AG04450 (cell line): Measurements from ENCODE around the gene HS3ST5. TPM values are rescaled to one million over a fixed set of nuclear protein-coding genes. Genes with fewer than 3 reads are reported as not detected.

Source experiments
- CTCF ChIA-PET: fragments of 300-600, 350-600 bp; formaldehyde crosslinking; extraction: SDS; loops from one replicate; lab custom pipeline; 2022; ENCODE audit warnings: antibody characterized with exemption, inconsistent platforms; lab: Charles Lee
- POLR2A ChIA-PET: fragments of 350-600 bp; formaldehyde crosslinking; extraction: SDS; loops from one replicate; lab custom pipeline; 2021; ENCODE audit warnings: antibody characterized with exemption, inconsistent platforms; lab: Yijun Ruan, JAX
- DNase-seq: peaks from one replicate; pipeline ENCODE4 v3.0.0-alpha.2; 2011; ENCODE audit warnings: low read depth, low spot score
- H3K27ac ChIP-seq: one replicate; pipeline ENCODE4 v1.5.1; 2012; ENCODE audit warnings: low read depth, low read length, control low read depth
- H3K27me3 ChIP-seq: one replicate; pipeline ENCODE4 v1.6.0; 2012; ENCODE audit warnings: low read length; ENCODE audit not compliant: control insufficient read depth, insufficient read depth
- H3K4me3 ChIP-seq: 2 replicates; pipeline ENCODE4 v1.5.1; 2011; ENCODE audit warnings: mild to moderate bottlenecking, low read depth, low read length, control low read depth
- H3K9me3 ChIP-seq: 2 replicates; pipeline ENCODE4 v1.5.1; 2012; ENCODE audit warnings: low read length; ENCODE audit not compliant: control insufficient read depth, insufficient read depth
- CTCF ChIP-seq: IDR thresholded peaks from 2 replicates; pipeline ENCODE4 v1.5.1; 2011; ENCODE audit warnings: low read depth, low read length, control low read depth, inconsistent platforms
- polyA plus RNA-seq: library from polyadenylated mRNA; depleted of rRNA; stranded (reverse); fragments of >200 nt; gene quantifications from 2 replicates; pipeline ENCODE4 v1.2.3, GENCODE V29; 2011

Gene HS3ST5
- polyA plus RNA-seq, 1 experiment, result not detected

- ChIA-PET POLR2A (no interaction called here), CTCF (interaction anchor here (0.8 to 3.2 kb wide), 4 partner anchors 18 to 66 kb away, joined by 3 to 15 read pairs (median 8); no protein-coding TSS in a partner anchor)
- peaks cover 4% of the 10 kb centered on the region for H3K27me3 ChIP-seq
- no peak overlapping the region for H3K4me3 ChIP-seq
- no peak for DNase-seq
- no peaks in the 10 kb centered on the region for H3K9me3 ChIP-seq
- TF ChIP-seq CTCF, result no peak
- no peak overlapping the region for H3K27ac ChIP-seq
Measured at GRCh38 chr6:114061116-114061515, 281.7 kb downstream of the HS3ST5 start.

- POLR2A ChIA-PET, result no interaction called here
- no peak for DNase-seq
- H3K27me3 ChIP-seq, result no peaks in the 10 kb centered on the region
- H3K27ac ChIP-seq, result no peak overlapping the region
- no peaks in the 10 kb centered on the region for H3K9me3 ChIP-seq
- H3K4me3 ChIP-seq, result no peak overlapping the region
- CTCF ChIA-PET, result interaction anchor here (0.9 kb wide), 1 partner anchor 50 kb away, joined by 5 read pairs; no protein-coding TSS in a partner anchor
- TF ChIP-seq CTCF, result no peak
Measured at GRCh38 chr6:114058435-114058834, 284.4 kb downstream of the HS3ST5 start.

GRCh38 chr6:114055763-114056162, 287.1 kb downstream of the HS3ST5 start:
- POLR2A ChIA-PET, result no interaction called here
- no peak for DNase-seq
- TF ChIP-seq CTCF, result no peak

GRCh38 chr6:114055349-114055748, 287.5 kb downstream of the HS3ST5 start:
- CTCF ChIA-PET, result interaction anchor here (0.7 to 2.0 kb wide), 3 partner anchors 10 to 61 kb away, joined by 3 to 6 read pairs (median 3); no protein-coding TSS in a partner anchor
- H3K27me3 ChIP-seq, result no peaks in the 10 kb centered on the region
- no peak overlapping the region for H3K4me3 ChIP-seq
- no peaks in the 10 kb centered on the region for H3K9me3 ChIP-seq
- no peak overlapping the region for H3K27ac ChIP-seq
- TF ChIP-seq CTCF, result no peak
- POLR2A ChIA-PET, result no interaction called here
- DNase-seq, result no peak

More at GRCh38 chr6:114055763-114056162, 287.1 kb downstream of the HS3ST5 start:
- CTCF ChIA-PET, result interaction anchor here (0.7 to 2.0 kb wide), 3 partner anchors 10 to 61 kb away, joined by 3 to 6 read pairs (median 3); no protein-coding TSS in a partner anchor
- Histone ChIP-seq H3K27me3 (no peaks in the 10 kb centered on the region), H3K4me3 (no peak overlapping the region), H3K27ac (no peak overlapping the region), H3K9me3 (no peaks in the 10 kb centered on the region)

- DNase-seq, result no peak
- no peak for TF ChIP-seq CTCF
- Histone ChIP-seq H3K9me3 (no peaks in the 10 kb centered on the region), H3K27me3 (no peaks in the 10 kb centered on the region), H3K4me3 (no peak overlapping the region), H3K27ac (no peak overlapping the region)
- POLR2A ChIA-PET, result no interaction called here
- CTCF ChIA-PET, result interaction anchor here (0.7 to 1.1 kb wide), 3 partner anchors 25 to 58 kb away, joined by 3 to 5 read pairs (median 3); no protein-coding TSS in a partner anchor
Measured at GRCh38 chr6:114053791-114054190, 289.0 kb downstream of the HS3ST5 start.
